Activated CD8-positive, alpha-beta memory T cell treated with anti-CD3 and anti-CD28 coated beads for 36 hours (primary cell): Measurements from ENCODE around the gene SPATS2L. TPM values are rescaled to one million over a fixed set of nuclear protein-coding genes. Genes with fewer than 3 reads are reported as not detected.

ENCODE experiments used
- CTCF ChIA-PET: fragments of 350-600 bp; sonication (Branson Sonifier 250); formaldehyde crosslinking; loops from one replicate; lab custom pipeline; 2021; ENCODE audit warnings: antibody characterized with exemption; lab: Charles Lee
- POLR2A ChIA-PET: fragments of 350-600 bp; sonication (Branson Sonifier 250); formaldehyde crosslinking; loops from one replicate; lab custom pipeline; 2021; ENCODE audit warnings: antibody characterized with exemption; lab: Charles Lee
- total RNA-seq, 2 experiments: library from RNA; stranded (reverse); gene quantifications; one replicate each; pipeline ENCODE4 v1.2.3, GENCODE V29; 2021

Gene SPATS2L
- total RNA-seq, 2 experiments from 2014 or later, result 14.1 to 17.7 TPM

DNA sequence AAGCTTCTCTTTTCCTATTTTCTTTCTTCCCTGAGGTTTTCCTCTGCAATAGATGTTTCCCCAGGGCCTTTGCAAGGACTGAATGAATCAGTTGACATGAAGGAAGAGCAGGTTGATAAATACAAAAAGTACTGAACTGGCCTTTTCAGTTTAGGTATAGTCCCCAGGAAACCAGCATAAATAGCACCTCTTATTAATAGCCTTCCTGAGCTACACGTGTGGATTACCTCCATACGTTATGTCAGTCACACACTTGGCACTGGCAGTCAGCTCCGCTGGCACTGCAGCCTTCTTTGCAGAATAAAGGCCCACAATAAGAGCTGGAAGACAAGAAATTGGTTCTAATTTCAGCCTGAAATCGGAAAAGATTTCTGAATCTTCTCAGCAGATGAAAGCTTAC, 142.7 kb downstream of the SPATS2L start:
- CTCF ChIA-PET, result no interaction called here
- POLR2A ChIA-PET, result no interaction called here

DNA sequence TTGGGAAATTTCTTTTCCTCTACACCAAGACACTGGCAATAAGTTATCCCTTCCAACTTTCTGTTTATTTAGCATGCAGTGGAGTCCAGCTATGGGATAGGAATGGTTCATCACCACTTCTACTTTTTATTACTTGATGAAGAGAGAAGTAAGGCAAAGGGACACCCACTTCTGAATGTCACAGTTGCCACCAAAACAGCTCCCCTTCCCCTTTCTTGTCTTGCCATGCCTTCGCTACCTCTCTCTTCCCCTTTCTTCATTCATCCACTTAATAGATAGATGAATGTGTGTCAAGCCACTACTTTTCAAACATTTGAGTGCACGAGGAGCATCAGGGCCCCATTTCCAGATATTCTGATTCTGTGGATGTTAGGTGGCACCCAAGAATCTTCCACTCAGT, 143.8 kb downstream of the SPATS2L start:
- POLR2A ChIA-PET, result no interaction called here
- CTCF ChIA-PET, result no interaction called here

DNA sequence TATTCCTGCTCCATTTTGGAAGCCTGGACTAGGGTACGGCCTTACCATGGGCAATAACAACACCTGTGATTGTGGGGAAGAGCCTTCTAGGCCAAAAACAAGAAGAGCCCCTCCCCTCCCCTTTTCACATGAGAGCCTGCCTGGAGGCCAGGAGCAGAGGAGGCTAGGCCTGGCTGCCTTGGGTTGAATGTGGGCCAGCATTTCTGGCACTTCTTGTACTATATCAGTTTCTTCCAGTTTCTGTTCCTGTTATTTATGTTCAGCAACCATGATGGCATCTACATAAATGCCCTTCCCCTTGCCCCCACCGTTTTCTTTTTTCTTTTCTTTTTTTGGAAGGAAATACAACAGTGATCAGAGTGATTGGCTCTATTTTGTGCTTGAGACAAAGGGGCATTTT, 145.0 kb downstream of the SPATS2L start:
- ChIA-PET POLR2A (no interaction called here), CTCF (no interaction called here)

DNA sequence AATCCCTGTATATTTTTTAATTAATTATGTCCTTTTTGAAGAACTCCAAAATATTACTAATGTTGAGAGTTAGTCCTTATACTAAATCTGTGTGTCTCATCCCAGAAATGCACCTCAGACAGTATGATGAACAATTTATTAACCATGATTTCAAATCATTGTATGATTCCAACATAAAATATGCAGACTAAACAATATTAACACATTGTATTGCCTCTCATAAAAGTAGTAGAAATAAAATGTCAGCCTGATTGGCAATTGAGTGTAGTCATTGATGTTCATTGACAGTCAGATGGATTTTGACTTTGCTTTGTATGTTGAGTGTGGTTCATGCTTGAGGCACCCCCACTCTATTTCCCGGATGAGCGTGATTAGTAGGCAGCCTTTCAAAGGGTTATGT, 145.9 kb downstream of the SPATS2L start:
- CTCF ChIA-PET, result no interaction called here
- POLR2A ChIA-PET, result no interaction called here

DNA sequence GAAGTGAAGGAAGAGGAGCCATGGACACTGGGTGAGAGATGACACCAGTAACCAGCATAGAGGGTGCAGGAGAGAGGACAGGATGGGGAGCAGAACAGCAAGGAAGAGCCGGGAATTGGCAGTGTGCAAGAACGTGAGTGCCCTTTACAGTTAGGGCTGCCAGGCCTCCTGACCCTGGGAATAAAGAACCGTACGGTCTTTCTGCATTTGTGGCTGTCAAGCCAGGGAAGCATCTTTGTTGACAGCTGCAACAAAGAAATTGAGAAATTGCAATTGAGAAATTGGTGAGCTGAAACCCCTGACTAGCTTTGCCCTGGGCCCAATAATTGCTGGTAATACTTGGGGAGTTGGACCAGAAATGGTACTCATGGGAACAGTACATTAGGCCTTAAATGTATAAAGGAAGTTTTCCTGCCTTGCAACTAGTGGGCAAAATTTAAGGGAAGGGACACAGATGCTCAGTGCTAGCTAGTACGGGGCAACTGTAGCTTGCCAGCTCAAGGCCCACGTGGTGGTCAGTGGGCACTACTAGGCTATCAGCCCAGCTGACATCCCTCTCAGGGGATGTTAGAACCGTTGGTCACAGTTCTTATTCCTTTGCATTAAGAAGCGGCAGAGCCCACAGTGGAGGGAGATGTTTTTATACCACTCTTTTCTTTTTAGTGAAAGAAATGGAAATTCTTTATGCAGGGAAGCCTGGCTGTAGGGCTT, 146.8 kb downstream of the SPATS2L start:
- CTCF ChIA-PET, result no interaction called here

DNA sequence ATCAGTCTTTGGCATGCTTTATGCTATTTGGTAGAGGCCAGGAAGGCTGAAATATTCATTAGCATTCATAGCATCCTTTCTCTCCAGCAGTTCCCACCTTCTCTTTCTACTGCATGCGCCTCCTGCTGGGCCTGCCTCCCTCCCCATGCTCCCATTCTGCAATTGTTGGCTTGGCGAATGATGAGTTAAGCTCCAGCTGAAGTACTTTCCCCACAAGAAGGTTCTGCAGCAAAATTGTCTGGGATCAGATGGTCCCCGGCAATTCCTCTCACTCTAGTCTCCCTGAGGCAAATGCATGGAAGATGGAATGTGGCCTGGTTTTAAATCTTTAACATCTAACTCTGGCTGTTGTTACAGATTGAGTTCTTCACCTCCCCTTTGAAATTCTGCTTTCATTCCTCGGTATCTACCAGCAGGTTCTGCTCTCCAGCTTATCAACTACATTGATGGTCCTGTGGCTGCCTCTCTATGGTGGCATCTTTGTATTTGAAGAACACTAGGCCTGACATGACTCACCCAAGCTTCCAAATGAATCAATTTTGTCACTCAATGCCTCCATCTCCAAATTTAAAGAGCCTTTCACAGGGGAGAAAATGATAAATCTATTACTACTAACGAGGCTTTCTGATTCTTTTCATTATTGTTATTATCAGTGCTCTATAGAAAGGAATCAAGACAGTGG, 147.5 kb downstream of the SPATS2L start:
- ChIA-PET POLR2A (interaction anchor here (1.1 to 1.5 kb wide), 3 partner anchors 12 to 476 kb away, joined by 3 to 6 read pairs (median 5); no protein-coding TSS in a partner anchor), CTCF (interaction anchor here (1.3 to 1.5 kb wide), 4 partner anchors 14 to 472 kb away, joined by 3 to 8 read pairs (median 4); no protein-coding TSS in a partner anchor)

More for the DNA sequence above, 146.8 kb downstream of the SPATS2L start:
- POLR2A ChIA-PET, result no interaction called here

DNA sequence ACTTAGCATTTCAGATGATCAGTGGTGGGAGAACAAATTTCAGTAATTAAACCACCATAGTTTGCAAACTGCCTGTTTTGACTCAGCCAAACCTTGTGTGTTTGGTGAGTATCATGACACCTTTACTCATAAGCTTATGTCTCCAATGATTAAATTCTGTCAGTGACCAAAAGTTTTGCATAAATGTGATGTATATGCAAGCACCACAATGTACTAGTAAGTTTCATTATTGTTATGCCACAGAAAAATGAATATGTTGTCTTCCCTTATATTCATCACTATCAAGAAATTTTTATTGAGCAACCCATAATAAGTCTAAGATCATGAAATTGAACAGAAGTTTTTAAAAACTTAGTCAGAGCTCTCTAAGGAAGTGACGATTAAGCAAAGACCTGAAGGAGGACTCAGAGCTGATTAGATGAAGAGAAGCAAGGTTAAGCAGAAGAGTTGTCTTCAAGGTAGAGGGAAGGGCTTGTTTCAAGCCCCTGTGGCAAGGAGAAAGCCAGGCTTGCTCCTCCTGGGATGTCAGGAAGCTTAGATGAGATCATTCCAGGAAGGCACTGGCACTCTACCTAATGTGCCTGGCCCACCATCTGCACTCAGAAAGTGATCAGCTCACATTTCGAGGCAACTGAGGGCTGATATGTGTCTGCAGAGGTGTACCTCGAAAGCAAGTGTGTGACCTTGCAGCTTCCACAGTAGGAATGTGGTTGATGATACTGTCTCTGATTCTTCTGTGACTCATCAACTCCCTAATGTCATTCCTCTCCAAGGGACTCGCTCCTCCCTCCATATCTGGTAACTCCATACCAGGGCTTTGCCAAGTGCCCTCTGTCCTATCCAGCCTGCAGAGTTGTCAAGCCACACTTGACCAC, 148.7 kb downstream of the SPATS2L start:
- POLR2A ChIA-PET, result interaction anchor here (0.8 to 1.5 kb wide), 7 partner anchors 11 to 480 kb away, joined by 3 to 6 read pairs (median 3); partner anchors contain the start of gene CLK1
- CTCF ChIA-PET, result interaction anchor here (1.3 to 1.8 kb wide), 5 partner anchors 12 to 473 kb away, joined by 3 to 8 read pairs (median 5); no protein-coding TSS in a partner anchor

DNA sequence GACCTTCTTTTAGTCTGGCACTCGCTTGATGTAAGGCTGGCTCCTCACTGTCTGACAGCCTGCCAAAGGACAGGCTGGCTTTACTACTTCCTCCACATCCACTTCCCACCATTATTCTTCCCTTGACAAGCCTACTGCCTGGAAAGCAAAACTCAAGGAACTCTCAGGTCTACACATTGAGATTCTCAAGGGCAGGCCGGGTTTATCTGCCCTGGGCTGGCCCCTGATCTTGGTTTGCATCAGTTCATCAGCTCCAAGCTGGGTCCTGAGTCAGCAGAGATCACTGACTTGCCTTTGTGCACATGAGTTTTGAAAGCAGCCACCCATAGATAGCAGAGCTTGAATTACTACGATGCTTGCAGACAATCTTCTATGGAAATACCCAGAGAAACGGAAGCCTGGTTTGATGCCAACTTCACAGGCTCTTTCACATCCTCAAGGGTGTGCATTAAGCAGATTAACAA, 149.5 kb downstream of the SPATS2L start:
- ChIA-PET POLR2A (interaction anchor here (1.1 kb wide), 1 partner anchor 10 kb away, joined by 3 read pairs; no protein-coding TSS in a partner anchor), CTCF (interaction anchor here (1.8 kb wide), 1 partner anchor 16 kb away, joined by 6 read pairs; no protein-coding TSS in a partner anchor)

DNA sequence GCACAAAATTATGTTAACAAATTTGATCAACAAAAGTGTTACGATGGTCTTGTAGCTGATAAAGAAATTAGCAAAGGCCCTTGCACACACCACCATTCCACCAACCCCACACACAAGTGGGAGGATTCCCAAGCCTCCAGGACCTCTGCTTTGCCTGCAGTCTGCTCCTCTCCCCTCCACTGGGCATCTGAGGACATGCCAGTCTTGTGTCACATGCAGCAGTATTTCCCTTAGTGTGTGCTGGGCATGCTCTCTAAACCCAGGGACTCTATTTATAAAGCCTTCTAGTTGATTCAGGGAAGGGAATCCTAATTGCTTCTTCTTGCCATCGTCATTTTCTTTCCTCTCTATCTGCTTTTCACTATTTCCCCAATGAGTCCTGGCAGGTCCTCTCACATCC, 150.1 kb downstream of the SPATS2L start:
- ChIA-PET POLR2A (interaction anchor here (1.1 kb wide), 1 partner anchor 9 kb away, joined by 3 read pairs; no protein-coding TSS in a partner anchor), CTCF (no interaction called here)

DNA sequence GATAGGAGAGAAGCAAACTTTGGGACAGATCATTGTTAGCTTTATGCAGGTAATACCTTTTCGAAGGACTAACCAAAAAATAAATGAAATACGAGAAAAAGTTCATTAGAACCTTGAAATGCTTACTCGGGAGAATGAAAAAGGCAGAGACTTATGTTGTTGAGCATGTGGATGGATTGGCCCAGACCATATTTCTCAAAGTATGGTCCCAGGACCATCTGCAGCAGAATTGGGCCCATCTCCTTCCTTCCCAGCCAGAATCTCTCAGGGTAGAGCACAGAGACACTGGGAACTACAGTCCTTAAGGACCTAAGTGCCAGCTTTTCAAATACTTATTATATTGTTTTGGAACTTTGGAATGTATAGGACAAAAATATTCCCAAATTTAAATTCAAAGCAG, 152.6 kb downstream of the SPATS2L start:
- POLR2A ChIA-PET, result no interaction called here

DNA sequence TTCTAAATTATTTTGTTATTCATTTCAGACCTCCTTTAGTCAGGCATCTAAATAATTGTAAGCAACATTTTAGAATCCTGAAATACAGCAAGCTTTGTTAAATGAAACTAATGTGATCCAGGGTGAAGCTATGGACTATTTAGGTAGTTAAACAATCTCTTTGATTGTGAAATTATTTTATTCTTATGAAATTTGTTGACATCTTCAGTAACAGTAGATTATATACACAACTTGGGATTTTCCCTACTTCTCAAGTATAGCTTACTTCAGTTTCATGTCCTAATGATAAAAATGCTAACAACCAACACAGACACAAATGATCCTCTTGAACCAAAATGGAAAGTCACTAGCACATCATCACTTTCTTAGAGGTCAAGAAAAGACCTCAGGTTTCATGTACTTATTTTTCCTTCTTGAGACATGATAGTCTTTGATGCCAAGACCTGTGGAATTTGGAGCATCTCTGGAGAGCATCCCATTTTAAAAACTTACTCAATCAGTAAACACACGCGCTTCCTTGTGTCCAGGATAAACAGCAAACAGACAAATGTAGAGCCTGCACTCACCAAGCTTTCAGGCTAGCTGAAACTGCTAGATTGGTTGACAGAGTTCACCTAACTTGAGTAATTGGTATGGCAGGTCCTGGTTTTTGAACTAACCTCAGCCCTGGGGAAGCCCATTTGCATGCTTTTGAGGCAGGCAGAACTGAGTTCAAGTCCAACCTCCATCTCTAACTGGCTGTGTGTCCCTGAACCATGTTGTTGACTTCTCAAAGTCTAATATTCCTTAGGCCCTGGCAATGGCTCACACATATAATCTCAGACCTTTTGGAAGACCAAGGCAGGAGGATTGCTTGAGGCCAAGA, 155.6 kb downstream of the SPATS2L start:
- POLR2A ChIA-PET, result no interaction called here
- CTCF ChIA-PET, result no interaction called here

More for the DNA sequence above, 152.6 kb downstream of the SPATS2L start:
- CTCF ChIA-PET, result no interaction called here

DNA sequence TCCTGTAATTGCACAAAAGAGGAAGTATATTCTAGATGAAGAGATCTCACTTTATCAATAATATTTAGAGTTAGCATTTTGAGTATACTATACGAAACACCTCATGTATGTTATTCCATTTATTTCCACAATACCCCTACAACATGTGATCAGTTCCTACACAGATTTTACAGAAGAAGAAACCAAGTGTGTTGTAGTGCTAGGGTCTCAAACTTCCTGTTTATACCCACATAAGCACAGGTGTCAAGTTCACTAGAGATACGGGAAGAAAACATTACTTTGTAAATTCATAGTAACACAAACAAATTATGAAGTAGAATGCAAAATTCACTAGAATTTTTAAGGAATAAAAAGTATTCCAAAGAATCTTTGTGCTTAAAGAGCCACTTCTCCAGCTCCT, 157.0 kb downstream of the SPATS2L start:
- ChIA-PET POLR2A (no interaction called here), CTCF (no interaction called here)

DNA sequence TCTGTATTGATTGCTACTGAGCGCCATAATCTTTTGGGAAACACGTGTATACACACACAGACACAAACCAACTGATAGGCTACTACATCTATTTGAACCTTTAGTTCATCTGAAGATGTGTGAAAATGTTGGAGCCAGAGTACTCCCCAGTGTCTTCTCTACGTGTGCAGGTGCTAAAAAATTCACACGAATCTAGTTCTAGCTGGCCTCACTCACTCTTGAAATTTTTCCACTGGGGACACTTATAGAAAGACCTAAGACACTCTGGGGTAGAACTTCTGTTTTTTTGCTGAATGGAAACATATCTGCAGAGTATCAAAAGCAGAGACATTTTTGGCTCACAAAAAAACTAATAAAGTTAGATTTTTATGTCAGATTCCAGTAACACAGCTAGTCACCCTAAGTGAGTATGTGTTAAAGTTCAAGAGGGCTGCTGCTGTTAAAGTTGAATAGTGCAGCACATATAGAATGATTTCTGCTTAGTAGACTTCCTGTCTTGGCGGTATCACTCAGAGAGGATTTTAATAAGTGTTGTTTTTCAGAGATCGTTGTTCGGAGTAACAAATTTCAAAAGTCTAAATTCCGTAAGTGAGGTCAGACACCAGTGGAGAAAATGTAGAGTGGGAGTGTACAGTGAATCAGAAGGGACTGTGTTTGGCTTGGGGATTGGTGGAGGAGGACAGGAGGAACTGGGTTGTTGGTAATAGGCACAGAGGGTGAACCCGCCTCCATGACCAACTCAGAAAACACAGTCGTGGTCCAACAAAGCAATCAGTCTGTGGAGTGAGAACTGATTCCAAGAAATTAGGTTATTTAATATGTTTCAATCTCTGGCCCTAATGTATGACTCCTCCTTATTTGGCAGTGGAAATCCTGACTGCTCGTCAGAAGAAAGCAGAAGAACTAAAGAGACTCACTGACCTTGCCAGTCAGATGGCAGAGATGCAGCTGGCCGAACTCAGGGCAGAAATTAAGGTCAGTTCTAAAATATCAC, 160.2 kb downstream of the SPATS2L start:
- ChIA-PET POLR2A (interaction anchor here (0.9 to 1.3 kb wide), 2 partner anchors 11 to 12 kb away, joined by 3 to 6 read pairs; no protein-coding TSS in a partner anchor), CTCF (interaction anchor here (1.1 to 2.4 kb wide), 4 partner anchors 12 to 487 kb away, joined by 3 to 9 read pairs (median 6); no protein-coding TSS in a partner anchor)

DNA sequence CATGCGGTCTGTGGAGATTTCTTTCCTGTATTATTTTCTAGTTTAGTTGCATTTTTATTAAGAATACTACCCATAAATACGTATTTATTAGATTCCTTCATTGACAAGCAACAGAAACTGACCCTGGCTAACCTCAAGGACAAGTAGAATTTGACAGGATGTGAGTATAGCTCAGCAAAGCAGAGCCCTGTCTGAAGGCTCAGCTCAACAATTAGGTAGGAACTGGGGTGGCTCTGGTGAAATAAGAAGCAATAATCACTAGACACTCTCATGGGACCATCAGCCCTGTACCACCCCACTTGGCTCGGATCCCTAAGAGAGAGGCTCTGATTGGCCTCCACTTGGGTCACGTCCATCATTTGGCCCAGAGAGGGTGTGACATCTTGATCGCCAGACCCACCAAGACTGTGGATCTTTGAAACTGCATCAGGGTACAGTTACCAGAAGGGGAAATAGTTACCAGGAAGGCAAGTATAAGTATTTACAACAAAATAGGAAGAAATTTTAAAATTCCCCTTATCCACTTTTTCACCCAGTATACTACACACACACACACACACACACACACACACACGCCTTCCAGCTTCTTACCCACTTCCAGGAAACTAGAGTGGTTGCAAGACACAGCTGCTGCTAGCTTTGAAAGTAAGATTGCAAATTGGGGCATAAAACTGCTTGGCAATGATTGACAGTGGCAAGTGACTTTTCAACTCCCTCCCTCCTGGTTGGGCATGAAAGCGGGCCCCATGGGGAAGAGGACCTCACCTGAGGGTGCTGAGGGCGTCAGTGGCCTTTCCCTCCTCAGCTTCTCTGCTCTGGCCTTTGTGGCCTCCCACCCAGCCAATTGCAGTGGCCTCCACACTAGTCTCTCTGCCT, 161.6 kb downstream of the SPATS2L start:
- ChIA-PET POLR2A (interaction anchor here (1.0 to 1.4 kb wide), 2 partner anchors 13 to 162 kb away, joined by 3 to 4 read pairs; partner anchors contain the start of gene SPATS2L), CTCF (interaction anchor here (1.2 to 2.4 kb wide), 4 partner anchors 13 to 489 kb away, joined by 3 to 9 read pairs (median 6); no protein-coding TSS in a partner anchor)

DNA sequence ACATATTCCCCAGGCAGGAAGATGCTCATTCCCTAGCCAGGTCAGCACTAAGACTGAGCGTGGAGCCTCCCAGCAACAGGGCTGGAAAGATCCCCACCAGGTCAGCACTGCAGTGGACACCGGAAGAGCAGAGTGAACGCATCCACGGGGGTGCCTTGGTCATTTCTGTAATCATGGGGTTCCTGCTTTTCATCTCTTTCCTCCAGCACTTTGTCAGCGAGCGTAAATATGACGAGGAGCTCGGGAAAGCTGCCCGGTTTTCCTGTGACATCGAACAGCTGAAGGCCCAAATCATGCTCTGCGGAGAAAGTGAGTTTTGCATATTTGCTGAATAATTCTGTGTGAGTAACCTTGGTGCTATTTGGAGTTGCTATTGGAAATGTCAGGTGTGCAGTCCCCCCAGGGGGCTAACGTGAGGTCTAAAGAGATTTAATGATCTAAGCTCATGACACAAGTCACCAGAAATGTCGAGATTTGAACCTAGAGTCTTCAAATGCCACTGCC, 163.3 kb downstream of the SPATS2L start:
- CTCF ChIA-PET, result interaction anchor here (0.7 to 3.4 kb wide), 5 partner anchors 9 to 490 kb away, joined by 3 to 27 read pairs (median 5); no protein-coding TSS in a partner anchor
- POLR2A ChIA-PET, result interaction anchor here (2.0 kb wide), 1 partner anchor 15 kb away, joined by 5 read pairs; no protein-coding TSS in a partner anchor
